GM12878 (cell line): Measurements from ENCODE around the gene ADRA2C. TPM values are rescaled to one million over a fixed set of nuclear protein-coding genes. Genes with fewer than 3 reads are reported as not detected.

Source experiments
- ATAC-seq: fragments of 200-7000 bp; cut with Tn5 transposase; 3 replicates; pipeline ENCODE4 v1.9.1; 2020; ENCODE audit warnings: mild to moderate bottlenecking, moderate library complexity
- BruUV-seq: library from RNA; stranded (reverse); fragments of 400-500 nt; replicated peaks from 2 replicates; lab custom pipeline; 2021; lab: Mats Ljungman, UMichigan
- CTCF ChIA-PET: fragments of 300-600 bp; sonication (Branson Sonifier 250); formaldehyde crosslinking; extraction: SDS; loops from one replicate; lab custom pipeline; 2021; ENCODE audit warnings: inconsistent platforms; lab: Yijun Ruan, JAX
- POLR2A ChIA-PET: fragments of 350-600 bp; formaldehyde crosslinking; extraction: SDS; loops from one replicate; lab custom pipeline; 2021; ENCODE audit warnings: inconsistent platforms; lab: Charles Lee
- RAD21 ChIA-PET: fragments of 300-600 bp; sonication (Branson Sonifier 250); formaldehyde crosslinking; loops from one replicate; lab custom pipeline; 2023; ENCODE audit warnings: antibody characterized with exemption; ENCODE audit not compliant: unreplicated experiment; lab: Charles Lee
- SMC1A ChIA-PET: fragments of 300-600 bp; sonication (Branson Sonifier 250); formaldehyde crosslinking; loops from one replicate; lab custom pipeline; 2023; ENCODE audit not compliant: unreplicated experiment, uncharacterized antibody; lab: Charles Lee
- DNase-seq: peaks from one replicate; pipeline ENCODE4 v3.0.0-alpha.2; 2011; ENCODE audit warnings: low read depth, low spot score
- FAIRE-seq: peaks from 3 replicates; lab custom pipeline; 2011; peaks lifted over from hg19 to GRCh38; lab: Jason Lieb, UNC
- H2AFZ ChIP-seq: 2 replicates; pipeline ENCODE4 v1.6.0; 2011; ENCODE audit warnings: low read depth, low read length, control low read depth; ENCODE audit not compliant: control insufficient read depth
- H3K27ac ChIP-seq: 2 replicates; pipeline ENCODE4 v1.5.1; 2011; ENCODE audit warnings: control low read depth; ENCODE audit not compliant: control insufficient read depth, insufficient read depth
- H3K27me3 ChIP-seq, 2 experiments: replicated peaks in 1 of 2; 2 replicates each; pipeline versions ENCODE4 v1.6.0 to v1.6.1; 2011; ENCODE audit warnings: low read length in 1 of 2; ENCODE audit not compliant: control insufficient read depth in 2 of 2, insufficient read depth in 2 of 2
- H3K36me3 ChIP-seq, 2 experiments: 2 replicates each; pipeline ENCODE4 v1.5.1; 2011; ENCODE audit warnings: low read length in 1 of 2; ENCODE audit not compliant: control insufficient read depth in 2 of 2, insufficient read depth in 2 of 2
- H3K4me1 ChIP-seq: 2 replicates; pipeline ENCODE4 v1.6.1; 2011; ENCODE audit warnings: mild to moderate bottlenecking, low read length, moderate library complexity, mixed read lengths; ENCODE audit not compliant: control insufficient read depth, insufficient read depth
- H3K4me2 ChIP-seq: 2 replicates; pipeline ENCODE4 v1.6.0; 2011; ENCODE audit warnings: control low read depth; ENCODE audit not compliant: control insufficient read depth, insufficient read depth
- H3K4me3 ChIP-seq: fragments of 200-600 bp; sonication (generic); 2 replicates; pipeline ENCODE4 v1.5.1; 2016
- H3K79me2 ChIP-seq: 2 replicates; pipeline ENCODE4 v1.6.0; 2011; ENCODE audit warnings: low read length; ENCODE audit not compliant: control insufficient read depth, insufficient read depth
- H3K9ac ChIP-seq: 2 replicates; pipeline ENCODE4 v1.8.0; 2011; ENCODE audit warnings: low read length, control low read depth, mixed read lengths; ENCODE audit not compliant: control insufficient read depth, insufficient read depth
- H3K9me3 ChIP-seq: replicated peaks from 3 replicates; pipeline ENCODE4 v1.5.1; 2011; ENCODE audit warnings: mild to moderate bottlenecking, low read length; ENCODE audit not compliant: control insufficient read depth, insufficient read depth
- H4K20me1 ChIP-seq: 2 replicates; pipeline ENCODE4 v1.6.0; 2011; ENCODE audit not compliant: control insufficient read depth, insufficient read depth
- CBX3 ChIP-seq: fragments of 200-600 bp; sonication (generic); IDR thresholded peaks from 2 replicates; pipeline ENCODE4 v1.6.1; 2016; ENCODE audit warnings: low read depth, borderline replicate concordance
- ESRRA ChIP-seq: IDR thresholded peaks from 2 replicates; pipeline ENCODE4 v1.6.1; 2012; ENCODE audit warnings: mild to moderate bottlenecking, low read length, improper control_type of control experiment
- EZH2 ChIP-seq: IDR thresholded peaks from 2 replicates; pipeline ENCODE4 v1.6.1; 2012; ENCODE audit warnings: low read depth, mild to moderate bottlenecking, control low read depth, inconsistent platforms, low read length, borderline replicate concordance; ENCODE audit not compliant: control insufficient read depth
- KDM1A ChIP-seq: fragments of 200-600 bp; sonication (generic); IDR thresholded peaks from 2 replicates; pipeline ENCODE4 v1.6.1; 2016; ENCODE audit warnings: borderline replicate concordance
- MEF2B ChIP-seq: fragments of 450-650 bp; IDR thresholded peaks from 2 replicates; pipeline ENCODE4 v1.6.1; 2018; ENCODE audit warnings: mild to moderate bottlenecking, moderate library complexity; ENCODE audit not compliant: partially characterized antibody, poor library complexity, severe bottlenecking
- PAX5 ChIP-seq: IDR thresholded peaks from 2 replicates; pipeline ENCODE4 v1.6.1; 2011; ENCODE audit warnings: low read depth, low read length, borderline replicate concordance
- SREBF2 ChIP-seq: IDR thresholded peaks from 2 replicates; pipeline ENCODE4 v1.6.1; 2012; ENCODE audit warnings: mild to moderate bottlenecking, low read length
- TCF12 ChIP-seq: IDR thresholded peaks from 2 replicates; pipeline ENCODE4 v1.6.1; 2011; ENCODE audit warnings: low read depth, mild to moderate bottlenecking, low read length
- WGBS: methylation state at CpG from one replicate; pipeline ENCODE4 v1.1.6; 2016; ENCODE audit warnings: low lambda C conversion rate; ENCODE audit not compliant: insufficient replicate concordance, insufficient coverage; ENCODE audit errors: missing lambda C conversion rate; 5-methylcytosine and 5-hydroxymethylcytosine counted together
- in situ Hi-C: fragments of 300-500 bp; cut with MboI; formaldehyde crosslinking; loops from 9 replicates; pipeline ENCODE4 v1.14.3; 2018; ENCODE audit warnings: mixed read lengths
- intact Hi-C: fragments of 100-400 bp; cut with micrococcal nuclease; formaldehyde crosslinking; loops from one replicate; pipeline ENCODE4 v1.14.2; 2022; ENCODE audit not compliant: unreplicated experiment
- polyA plus RNA-seq, 11 experiments: library from polyadenylated mRNA; depleted of rRNA in 4 of 11; unstranded in 6 of 11; stranded (reverse) in 5 of 11; fragments of >200 nt; fragmentation: Nextera tagmentation in 4 of 11; fragmentation: Illumina TruSeq in 1 of 11; extraction: Ambion mirVana in 4 of 11; extraction: Trizol in 1 of 11; gene quantifications; 1 replicate in 1 of 11; 2 replicates in 10 of 11; pipeline versions ENCODE4 v1.2.1 to v1.2.3, GENCODE V29; 2011 to 2016; ENCODE audit warnings: inconsistent platforms in 2 of 11, missing spikeins in 2 of 11, low read depth in 1 of 11
- total RNA-seq, 4 experiments: library from RNA; depleted of rRNA in 3 of 4; stranded (reverse); fragments of >200 nt in 3 of 4; fragmentation: Illumina TruSeq in 1 of 4; extraction: Trizol in 1 of 4; gene quantifications; 2 replicates each; pipeline versions ENCODE4 v1.2.1 to v1.2.3, GENCODE V29; 2013 to 2021
- TF ChIP-seq, protein P1 (sequence below): IDR thresholded peaks from 2 replicates; pipeline ENCODE4 v1.6.1; 2011; ENCODE audit warnings: mild to moderate bottlenecking, low read depth, low read length, moderate library complexity; ENCODE audit not compliant: insufficient replicate concordance
- TF ChIP-seq, protein P2 (sequence below): IDR thresholded peaks from 2 replicates; pipeline ENCODE4 v1.6.1; 2011; ENCODE audit warnings: borderline replicate concordance, low read depth, mild to moderate bottlenecking, moderate library complexity, low read length; ENCODE audit not compliant: insufficient read depth, poor library complexity, severe bottlenecking
- TF ChIP-seq, protein P3 (sequence below): fragments of 450-650 bp; IDR thresholded peaks from 2 replicates; pipeline ENCODE4 v1.6.1; 2017; ENCODE audit warnings: mild to moderate bottlenecking, moderate library complexity
- TF ChIP-seq, protein P4 (sequence below): IDR thresholded peaks from 2 replicates; pipeline ENCODE4 v1.6.1; 2012; ENCODE audit warnings: mild to moderate bottlenecking, low read depth, low read length
- TF ChIP-seq, protein P5 (sequence below): IDR thresholded peaks from 2 replicates; pipeline ENCODE4 v1.6.1; 2012; ENCODE audit warnings: low read depth, low read length, improper control_type of control experiment

The ADRA2C gene
- total and polyA plus RNA-seq, 10 of the 15 experiments (the other 5 are each of a cell fraction or from before 2014, with no cell fraction given) = 0.15 TPM; not detected in 9

DNA sequence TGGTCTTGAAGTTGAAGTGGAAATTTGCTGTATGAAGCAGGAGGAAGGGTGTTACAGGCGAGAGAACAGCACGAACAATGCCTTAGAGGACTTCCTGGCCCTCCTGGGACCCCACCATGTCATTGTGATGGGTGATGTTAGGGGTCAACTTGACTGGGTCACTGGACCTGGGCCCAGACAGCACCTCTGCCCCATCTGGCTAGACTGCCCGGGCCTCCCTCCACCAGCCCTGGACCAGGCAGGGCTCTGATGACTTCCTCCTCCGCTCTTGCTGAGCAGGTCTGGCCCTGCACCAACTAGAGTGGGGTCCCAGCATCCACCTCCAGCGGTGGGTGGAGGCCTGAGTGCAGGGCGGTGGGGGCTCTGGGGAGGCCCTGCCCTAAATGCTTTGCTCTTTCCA, 48.9 kb upstream of the ADRA2C start:
- Histone ChIP-seq H3K27ac (no peak overlapping the region), H3K9ac (no peak overlapping the region), H3K9me3 (no peaks in the 10 kb centered on the region; the same call in 2 of the 3 replicates), H3K36me3 (no peaks in the 10 kb centered on the region), H3K79me2 (no peaks in the 10 kb centered on the region), H4K20me1 (no peaks in the 10 kb centered on the region), H2AFZ (no peak overlapping the region), H3K4me2 (no peak overlapping the region), H3K27me3 (no peaks in the 10 kb centered on the region; a peak in 1 of 4 replicates), H3K4me3 (no peak overlapping the region), H3K4me1 (no peaks in the 10 kb centered on the region)
- ChIA-PET RAD21 (no interaction called here), SMC1A (no interaction called here), CTCF (no interaction called here), POLR2A (no interaction called here)
- in situ Hi-C loops (no loop called here), intact Hi-C loops (no loop called here)
- no peak for FAIRE-seq
- no TSS peak for BruUV-seq
- DNase-seq = no peak
- no peak for ATAC-seq
- 13% methylated on average over 6 of the region's 6 CpGs for WGBS
- no peak for TF ChIP-seq MEF2B
- no peak for TF ChIP-seq SREBF2
- TF ChIP-seq, protein P1, sequence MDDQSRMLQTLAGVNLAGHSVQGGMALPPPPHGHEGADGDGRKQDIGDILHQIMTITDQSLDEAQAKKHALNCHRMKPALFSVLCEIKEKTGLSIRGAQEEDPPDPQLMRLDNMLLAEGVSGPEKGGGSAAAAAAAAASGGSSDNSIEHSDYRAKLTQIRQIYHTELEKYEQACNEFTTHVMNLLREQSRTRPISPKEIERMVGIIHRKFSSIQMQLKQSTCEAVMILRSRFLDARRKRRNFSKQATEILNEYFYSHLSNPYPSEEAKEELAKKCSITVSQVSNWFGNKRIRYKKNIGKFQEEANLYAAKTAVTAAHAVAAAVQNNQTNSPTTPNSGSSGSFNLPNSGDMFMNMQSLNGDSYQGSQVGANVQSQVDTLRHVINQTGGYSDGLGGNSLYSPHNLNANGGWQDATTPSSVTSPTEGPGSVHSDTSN = no peak
- no peak for TF ChIP-seq ESRRA
- no peak for TF ChIP-seq PAX5
- no peak for TF ChIP-seq CBX3
- TF ChIP-seq, protein P2, sequence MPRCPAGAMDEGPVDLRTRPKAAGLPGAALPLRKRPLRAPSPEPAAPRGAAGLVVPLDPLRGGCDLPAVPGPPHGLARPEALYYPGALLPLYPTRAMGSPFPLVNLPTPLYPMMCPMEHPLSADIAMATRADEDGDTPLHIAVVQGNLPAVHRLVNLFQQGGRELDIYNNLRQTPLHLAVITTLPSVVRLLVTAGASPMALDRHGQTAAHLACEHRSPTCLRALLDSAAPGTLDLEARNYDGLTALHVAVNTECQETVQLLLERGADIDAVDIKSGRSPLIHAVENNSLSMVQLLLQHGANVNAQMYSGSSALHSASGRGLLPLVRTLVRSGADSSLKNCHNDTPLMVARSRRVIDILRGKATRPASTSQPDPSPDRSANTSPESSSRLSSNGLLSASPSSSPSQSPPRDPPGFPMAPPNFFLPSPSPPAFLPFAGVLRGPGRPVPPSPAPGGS = no peak
- TF ChIP-seq TCF12 = no peak
- TF ChIP-seq EZH2 = no peak
- TF ChIP-seq, protein P3, sequence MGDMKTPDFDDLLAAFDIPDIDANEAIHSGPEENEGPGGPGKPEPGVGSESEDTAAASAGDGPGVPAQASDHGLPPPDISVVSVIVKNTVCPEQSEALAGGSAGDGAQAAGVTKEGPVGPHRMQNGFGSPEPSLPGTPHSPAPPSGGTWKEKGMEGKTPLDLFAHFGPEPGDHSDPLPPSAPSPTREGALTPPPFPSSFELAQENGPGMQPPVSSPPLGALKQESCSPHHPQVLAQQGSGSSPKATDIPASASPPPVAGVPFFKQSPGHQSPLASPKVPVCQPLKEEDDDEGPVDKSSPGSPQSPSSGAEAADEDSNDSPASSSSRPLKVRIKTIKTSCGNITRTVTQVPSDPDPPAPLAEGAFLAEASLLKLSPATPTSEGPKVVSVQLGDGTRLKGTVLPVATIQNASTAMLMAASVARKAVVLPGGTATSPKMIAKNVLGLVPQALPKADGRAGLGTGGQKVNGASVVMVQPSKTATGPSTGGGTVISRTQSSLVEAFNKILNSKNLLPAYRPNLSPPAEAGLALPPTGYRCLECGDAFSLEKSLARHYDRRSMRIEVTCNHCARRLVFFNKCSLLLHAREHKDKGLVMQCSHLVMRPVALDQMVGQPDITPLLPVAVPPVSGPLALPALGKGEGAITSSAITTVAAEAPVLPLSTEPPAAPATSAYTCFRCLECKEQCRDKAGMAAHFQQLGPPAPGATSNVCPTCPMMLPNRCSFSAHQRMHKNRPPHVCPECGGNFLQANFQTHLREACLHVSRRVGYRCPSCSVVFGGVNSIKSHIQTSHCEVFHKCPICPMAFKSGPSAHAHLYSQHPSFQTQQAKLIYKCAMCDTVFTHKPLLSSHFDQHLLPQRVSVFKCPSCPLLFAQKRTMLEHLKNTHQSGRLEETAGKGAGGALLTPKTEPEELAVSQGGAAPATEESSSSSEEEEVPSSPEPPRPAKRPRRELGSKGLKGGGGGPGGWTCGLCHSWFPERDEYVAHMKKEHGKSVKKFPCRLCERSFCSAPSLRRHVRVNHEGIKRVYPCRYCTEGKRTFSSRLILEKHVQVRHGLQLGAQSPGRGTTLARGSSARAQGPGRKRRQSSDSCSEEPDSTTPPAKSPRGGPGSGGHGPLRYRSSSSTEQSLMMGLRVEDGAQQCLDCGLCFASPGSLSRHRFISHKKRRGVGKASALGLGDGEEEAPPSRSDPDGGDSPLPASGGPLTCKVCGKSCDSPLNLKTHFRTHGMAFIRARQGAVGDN = no peak
- TF ChIP-seq, protein P4, sequence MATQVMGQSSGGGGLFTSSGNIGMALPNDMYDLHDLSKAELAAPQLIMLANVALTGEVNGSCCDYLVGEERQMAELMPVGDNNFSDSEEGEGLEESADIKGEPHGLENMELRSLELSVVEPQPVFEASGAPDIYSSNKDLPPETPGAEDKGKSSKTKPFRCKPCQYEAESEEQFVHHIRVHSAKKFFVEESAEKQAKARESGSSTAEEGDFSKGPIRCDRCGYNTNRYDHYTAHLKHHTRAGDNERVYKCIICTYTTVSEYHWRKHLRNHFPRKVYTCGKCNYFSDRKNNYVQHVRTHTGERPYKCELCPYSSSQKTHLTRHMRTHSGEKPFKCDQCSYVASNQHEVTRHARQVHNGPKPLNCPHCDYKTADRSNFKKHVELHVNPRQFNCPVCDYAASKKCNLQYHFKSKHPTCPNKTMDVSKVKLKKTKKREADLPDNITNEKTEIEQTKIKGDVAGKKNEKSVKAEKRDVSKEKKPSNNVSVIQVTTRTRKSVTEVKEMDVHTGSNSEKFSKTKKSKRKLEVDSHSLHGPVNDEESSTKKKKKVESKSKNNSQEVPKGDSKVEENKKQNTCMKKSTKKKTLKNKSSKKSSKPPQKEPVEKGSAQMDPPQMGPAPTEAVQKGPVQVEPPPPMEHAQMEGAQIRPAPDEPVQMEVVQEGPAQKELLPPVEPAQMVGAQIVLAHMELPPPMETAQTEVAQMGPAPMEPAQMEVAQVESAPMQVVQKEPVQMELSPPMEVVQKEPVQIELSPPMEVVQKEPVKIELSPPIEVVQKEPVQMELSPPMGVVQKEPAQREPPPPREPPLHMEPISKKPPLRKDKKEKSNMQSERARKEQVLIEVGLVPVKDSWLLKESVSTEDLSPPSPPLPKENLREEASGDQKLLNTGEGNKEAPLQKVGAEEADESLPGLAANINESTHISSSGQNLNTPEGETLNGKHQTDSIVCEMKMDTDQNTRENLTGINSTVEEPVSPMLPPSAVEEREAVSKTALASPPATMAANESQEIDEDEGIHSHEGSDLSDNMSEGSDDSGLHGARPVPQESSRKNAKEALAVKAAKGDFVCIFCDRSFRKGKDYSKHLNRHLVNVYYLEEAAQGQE = no peak
- TF ChIP-seq, protein P5, sequence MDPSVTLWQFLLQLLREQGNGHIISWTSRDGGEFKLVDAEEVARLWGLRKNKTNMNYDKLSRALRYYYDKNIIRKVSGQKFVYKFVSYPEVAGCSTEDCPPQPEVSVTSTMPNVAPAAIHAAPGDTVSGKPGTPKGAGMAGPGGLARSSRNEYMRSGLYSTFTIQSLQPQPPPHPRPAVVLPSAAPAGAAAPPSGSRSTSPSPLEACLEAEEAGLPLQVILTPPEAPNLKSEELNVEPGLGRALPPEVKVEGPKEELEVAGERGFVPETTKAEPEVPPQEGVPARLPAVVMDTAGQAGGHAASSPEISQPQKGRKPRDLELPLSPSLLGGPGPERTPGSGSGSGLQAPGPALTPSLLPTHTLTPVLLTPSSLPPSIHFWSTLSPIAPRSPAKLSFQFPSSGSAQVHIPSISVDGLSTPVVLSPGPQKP = no peak
- TF ChIP-seq KDM1A = no peak
